T-helper 1 cell treated with Interleukin-12 subunit alpha and Interleukin-12 subunit beta and Interleukin-4 antibody, amounts not matched to agents 30 μg/mL and 1 μg/mL, for 36 hours (primary cell): ENCODE results near the gene NCOA7.
"Not testable (repeated sequence)": the region's sequence is repeated elsewhere in the genome, so short reads cannot be mapped to it uniquely, and the experiment has no call there.

Source experiments
- H3K27ac Mint-ChIP-seq: one replicate; pipeline ENCODE4 v1.8.0; 2021; ENCODE audit warnings: mild to moderate bottlenecking, mixed read lengths
- H3K27me3 Mint-ChIP-seq: one replicate; pipeline ENCODE4 v1.8.0; 2021; ENCODE audit warnings: low read depth, mixed read lengths
- H3K36me3 Mint-ChIP-seq: one replicate; pipeline ENCODE4 v1.8.0; 2021; ENCODE audit warnings: low read depth, mixed read lengths
- H3K4me1 Mint-ChIP-seq: one replicate; pipeline ENCODE4 v1.8.0; 2021; ENCODE audit warnings: low read depth, mixed read lengths
- H3K4me3 Mint-ChIP-seq: one replicate; pipeline ENCODE4 v1.8.0; 2021; ENCODE audit warnings: mild to moderate bottlenecking, moderate library complexity, mixed read lengths
- H3K9me3 Mint-ChIP-seq: one replicate; pipeline ENCODE4 v1.8.0; 2021; ENCODE audit warnings: mixed read lengths

Gene NCOA7

DNA sequence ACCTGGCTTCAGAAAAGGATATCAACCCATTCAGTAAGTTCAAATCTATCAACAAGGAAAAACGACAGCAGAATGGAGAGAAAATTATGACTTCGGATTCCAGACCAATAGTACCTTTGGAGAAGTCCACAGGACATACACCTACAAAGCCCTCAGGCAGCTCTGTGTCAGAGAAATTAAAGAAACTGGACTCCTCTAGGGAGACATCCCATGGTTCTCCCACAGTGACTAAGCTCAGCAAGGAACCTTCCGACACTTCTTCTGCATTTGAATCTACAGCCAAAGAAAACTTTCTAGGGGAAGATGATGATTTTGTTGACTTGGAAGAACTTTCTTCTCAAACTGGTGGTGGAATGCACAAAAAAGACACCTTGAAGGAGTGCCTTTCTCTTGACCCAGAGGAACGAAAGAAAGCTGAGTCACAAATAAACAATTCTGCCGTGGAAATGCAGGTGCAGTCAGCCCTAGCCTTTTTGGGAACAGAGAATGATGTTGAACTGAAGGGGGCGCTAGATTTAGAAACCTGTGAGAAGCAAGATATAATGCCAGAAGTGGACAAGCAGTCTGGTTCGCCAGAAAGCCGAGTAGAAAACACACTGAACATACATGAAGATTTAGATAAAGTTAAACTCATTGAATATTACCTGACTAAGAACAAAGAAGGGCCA lies 98.4 kb downstream of the NCOA7 start:
- no peak overlapping the region for H3K27ac Mint-ChIP-seq
- H3K9me3 Mint-ChIP-seq: no peaks in the 10 kb centered on the region
- H3K4me3 Mint-ChIP-seq: no peak overlapping the region
- H3K27me3 Mint-ChIP-seq: no peaks in the 10 kb centered on the region
- peaks cover 8% of the 10 kb centered on the region for H3K4me1 Mint-ChIP-seq
- H3K36me3 Mint-ChIP-seq: peaks cover 27% of the 10 kb centered on the region

DNA sequence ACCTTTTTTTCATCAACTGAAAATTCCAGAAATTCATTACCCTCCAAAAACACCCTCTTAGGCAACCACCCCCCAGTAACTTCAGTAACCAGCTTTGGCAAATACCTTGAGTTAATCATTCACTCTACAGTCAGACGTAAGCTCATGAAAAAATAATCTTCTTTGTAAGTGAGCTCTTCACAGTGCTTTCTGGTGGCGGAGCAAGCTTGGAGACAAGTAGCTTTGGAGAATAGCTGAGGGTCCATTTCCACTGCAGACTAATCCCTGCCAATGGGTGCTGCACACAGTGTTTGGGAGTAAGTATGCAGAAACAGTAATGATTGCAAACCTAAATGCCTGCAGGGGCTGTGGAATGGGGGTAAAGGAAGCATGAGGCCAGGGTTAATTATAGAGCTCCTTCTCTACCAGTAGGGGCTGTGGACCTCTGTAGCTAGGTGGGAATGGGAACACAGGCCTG lies 109.0 kb downstream of the NCOA7 start:
- no peak overlapping the region for H3K27ac Mint-ChIP-seq

GRCh38 chr6:125904871-125905270 lies 114.1 kb downstream of the NCOA7 start:
- peaks cover 21% of the 10 kb centered on the region for H3K36me3 Mint-ChIP-seq
- peak overlapping the region; percentile 62 for H3K4me3 Mint-ChIP-seq
- no peaks in the 10 kb centered on the region for H3K9me3 Mint-ChIP-seq
- H3K27me3 Mint-ChIP-seq: no peaks in the 10 kb centered on the region
- H3K27ac Mint-ChIP-seq: peak overlapping the region; percentile 85
- H3K4me1 Mint-ChIP-seq: peaks cover 37% of the 10 kb centered on the region

More for the DNA sequence above, 109.0 kb downstream of the NCOA7 start:
- no peaks in the 10 kb centered on the region for H3K27me3 Mint-ChIP-seq
- H3K36me3 Mint-ChIP-seq: peaks cover 13% of the 10 kb centered on the region
- H3K9me3 Mint-ChIP-seq: no peaks in the 10 kb centered on the region
- no peak overlapping the region for H3K4me3 Mint-ChIP-seq
- H3K4me1 Mint-ChIP-seq: peaks cover 23% of the 10 kb centered on the region

DNA sequence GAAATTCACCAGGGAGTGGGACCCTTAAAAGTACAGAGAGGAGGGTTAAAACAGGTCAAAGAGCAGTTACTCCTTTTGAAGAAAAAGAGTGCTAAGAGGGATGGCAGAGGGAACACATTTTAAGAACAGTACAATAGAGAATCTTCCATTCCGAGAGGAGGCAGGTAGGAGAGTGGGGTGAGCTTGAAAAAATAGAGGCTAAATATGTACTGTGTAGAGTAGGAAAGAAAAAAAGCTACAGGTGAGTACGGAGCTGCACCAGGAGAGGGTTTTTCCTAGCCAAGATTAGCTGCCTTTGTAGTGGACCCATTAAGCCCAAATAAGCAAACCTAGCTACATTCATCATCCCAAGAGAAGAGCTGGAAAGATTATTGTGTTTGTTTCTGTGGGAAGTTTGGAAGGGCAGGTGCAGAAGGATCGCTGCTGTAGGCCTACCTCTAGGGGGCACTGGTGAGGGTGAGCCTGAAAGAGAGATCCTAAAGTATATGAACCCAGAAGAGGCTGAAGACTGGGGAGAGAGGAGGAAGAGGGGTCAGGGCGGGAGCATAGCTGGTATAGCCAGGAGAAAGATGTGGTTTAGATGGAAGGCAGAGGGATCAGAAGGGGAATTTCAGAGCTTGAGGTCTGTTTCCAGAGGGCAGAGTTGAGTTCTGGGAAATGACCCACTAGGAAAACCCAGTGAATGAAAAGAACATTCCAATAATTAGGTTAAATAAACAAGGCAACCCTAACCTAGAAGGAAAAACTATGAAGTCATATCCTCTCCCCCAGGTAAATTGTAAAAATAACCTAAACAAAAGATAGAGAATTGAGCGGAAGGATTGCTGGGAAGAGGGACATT lies 115.6 kb downstream of the NCOA7 start:
- Mint-ChIP-seq H3K4me3 (no peak overlapping the region), H3K4me1 (peaks cover 43% of the 10 kb centered on the region), H3K36me3 (peaks cover 29% of the 10 kb centered on the region), H3K27me3 (no peaks in the 10 kb centered on the region), H3K9me3 (no peaks in the 10 kb centered on the region), H3K27ac (peak overlapping the region; percentile 34)

DNA sequence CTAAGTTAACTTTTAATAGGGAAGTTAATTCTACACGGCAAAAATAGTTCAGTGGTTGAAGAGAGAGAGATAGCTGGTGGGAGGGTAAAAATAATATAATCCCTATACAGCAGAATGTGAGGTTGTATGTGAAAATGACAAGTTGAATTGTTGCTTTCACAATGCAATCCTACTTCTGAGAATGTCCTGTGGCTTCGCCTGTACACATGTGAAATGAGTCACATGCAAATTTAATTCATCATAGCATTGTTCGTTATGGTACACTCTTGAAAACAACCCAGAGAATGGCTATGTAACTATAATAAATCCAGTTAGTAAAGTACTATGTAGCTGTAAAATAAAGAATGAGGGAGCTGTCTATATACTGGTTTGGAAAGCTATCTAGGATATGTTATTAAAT lies 119.8 kb downstream of the NCOA7 start:
- Mint-ChIP-seq H3K36me3 (peaks cover 28% of the 10 kb centered on the region), H3K27me3 (no peaks in the 10 kb centered on the region), H3K4me3 (no peak overlapping the region), H3K4me1 (peaks cover 19% of the 10 kb centered on the region), H3K9me3 (no peaks in the 10 kb centered on the region), H3K27ac (peak overlapping the region; percentile 50)

GRCh38 chr6:125911051-125911451 lies 120.3 kb downstream of the NCOA7 start:
- not testable (repeated sequence) for H3K4me3 Mint-ChIP-seq, H3K9me3 Mint-ChIP-seq
- peaks cover 18% of the 10 kb centered on the region for H3K4me1 Mint-ChIP-seq

GRCh38 chr6:125912430-125912829 lies 121.7 kb downstream of the NCOA7 start:
- not testable (repeated sequence) for H3K4me3 Mint-ChIP-seq, H3K27ac Mint-ChIP-seq, H3K27me3 Mint-ChIP-seq, H3K9me3 Mint-ChIP-seq
- peaks cover 40% of the 10 kb centered on the region for H3K36me3 Mint-ChIP-seq
- H3K4me1 Mint-ChIP-seq: peaks cover 14% of the 10 kb centered on the region

More at GRCh38 chr6:125911051-125911451, 120.3 kb downstream of the NCOA7 start:
- H3K27ac Mint-ChIP-seq, H3K27me3 Mint-ChIP-seq: not testable (repeated sequence)
- H3K36me3 Mint-ChIP-seq: peaks cover 31% of the 10 kb centered on the region

- Mint-ChIP-seq H3K27me3 (no peaks in the 10 kb centered on the region), H3K9me3 (no peaks in the 10 kb centered on the region), H3K36me3 (peaks cover 44% of the 10 kb centered on the region), H3K4me3 (no peak overlapping the region), H3K27ac (no peak overlapping the region), H3K4me1 (peaks cover 19% of the 10 kb centered on the region)
These were observed 122.4 kb downstream of the NCOA7 start for GRCh38 chr6:125913145-125913544.

DNA sequence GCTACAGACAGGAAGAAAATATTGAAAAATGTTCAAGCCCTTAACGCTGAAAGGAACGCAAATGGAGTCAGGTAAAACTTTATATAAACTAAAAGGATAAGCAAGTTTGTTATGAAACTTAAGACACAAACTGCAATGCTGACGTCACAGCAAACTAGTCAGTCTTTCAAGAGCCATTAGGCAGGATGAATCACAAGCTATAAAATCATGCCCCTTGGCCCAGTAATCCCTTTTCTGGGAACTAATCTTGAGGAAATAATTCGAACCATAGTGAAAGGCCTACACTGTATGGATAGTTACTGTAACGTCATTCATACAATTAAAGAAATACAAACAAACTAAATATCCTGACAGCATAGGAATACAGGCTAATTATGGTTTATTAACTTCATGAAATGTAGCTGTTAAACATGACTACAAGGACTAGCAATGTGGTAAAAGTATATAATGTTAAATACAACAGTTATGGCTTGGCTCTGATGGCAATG lies 123.1 kb downstream of the NCOA7 start:
- peaks cover 23% of the 10 kb centered on the region for H3K4me1 Mint-ChIP-seq
- H3K27ac Mint-ChIP-seq: no peak overlapping the region
- H3K36me3 Mint-ChIP-seq: peaks cover 44% of the 10 kb centered on the region
- H3K4me3 Mint-ChIP-seq: no peak overlapping the region
- no peaks in the 10 kb centered on the region for H3K9me3 Mint-ChIP-seq
- no peaks in the 10 kb centered on the region for H3K27me3 Mint-ChIP-seq

GRCh38 chr6:125918230-125918629 lies 127.5 kb downstream of the NCOA7 start:
- Mint-ChIP-seq H3K4me3 (no peak overlapping the region), H3K36me3 (peaks cover 52% of the 10 kb centered on the region), H3K4me1 (peaks cover 38% of the 10 kb centered on the region), H3K27ac (no peak overlapping the region), H3K27me3 (no peaks in the 10 kb centered on the region), H3K9me3 (no peaks in the 10 kb centered on the region)

- H3K4me3 Mint-ChIP-seq: peak overlapping the region; percentile 84
- no peaks in the 10 kb centered on the region for H3K27me3 Mint-ChIP-seq
- H3K27ac Mint-ChIP-seq: peak overlapping the region; percentile 88
- peaks cover 44% of the 10 kb centered on the region for H3K4me1 Mint-ChIP-seq
- H3K9me3 Mint-ChIP-seq: no peaks in the 10 kb centered on the region
- peaks cover 56% of the 10 kb centered on the region for H3K36me3 Mint-ChIP-seq
These were observed 128.2 kb downstream of the NCOA7 start for GRCh38 chr6:125918681-125919566.

- Mint-ChIP-seq H3K27ac (peak overlapping the region; percentile 88), H3K4me1 (peaks cover 49% of the 10 kb centered on the region), H3K4me3 (peak overlapping the region; percentile 84), H3K27me3 (no peaks in the 10 kb centered on the region), H3K9me3 (no peaks in the 10 kb centered on the region), H3K36me3 (peaks cover 53% of the 10 kb centered on the region)
These were observed 128.9 kb downstream of the NCOA7 start for GRCh38 chr6:125919618-125920017.

DNA sequence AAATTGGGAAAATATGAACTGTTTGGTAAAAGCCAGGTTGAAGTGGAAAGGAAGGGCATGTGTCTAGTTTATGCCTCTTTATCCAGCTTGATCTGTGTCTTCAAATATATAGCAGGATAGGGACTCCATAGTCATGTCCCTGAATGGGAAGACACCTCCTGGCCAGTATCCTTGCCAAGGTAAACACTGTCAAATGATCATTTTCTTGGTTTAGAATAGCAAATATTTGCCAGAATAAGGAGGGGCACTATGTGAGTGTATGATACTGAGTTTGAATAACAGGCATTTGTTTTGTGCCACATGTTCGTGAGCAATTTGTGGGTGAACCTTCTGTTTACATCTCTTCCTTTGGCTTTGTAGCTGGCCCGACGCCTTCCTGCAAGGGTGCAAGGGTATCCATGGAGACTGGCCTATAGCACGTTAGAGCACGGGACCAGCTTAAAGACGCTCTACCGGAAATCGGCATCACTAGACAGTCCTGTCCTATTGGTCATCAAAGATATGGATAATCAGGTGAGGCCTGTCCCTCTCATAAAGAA lies 131.6 kb downstream of the NCOA7 start:
- peaks cover 43% of the 10 kb centered on the region for H3K36me3 Mint-ChIP-seq
- no peaks in the 10 kb centered on the region for H3K27me3 Mint-ChIP-seq
- H3K27ac Mint-ChIP-seq: no peak overlapping the region
- peaks cover 56% of the 10 kb centered on the region for H3K4me1 Mint-ChIP-seq
- H3K9me3 Mint-ChIP-seq: no peaks in the 10 kb centered on the region
- no peak overlapping the region for H3K4me3 Mint-ChIP-seq

DNA sequence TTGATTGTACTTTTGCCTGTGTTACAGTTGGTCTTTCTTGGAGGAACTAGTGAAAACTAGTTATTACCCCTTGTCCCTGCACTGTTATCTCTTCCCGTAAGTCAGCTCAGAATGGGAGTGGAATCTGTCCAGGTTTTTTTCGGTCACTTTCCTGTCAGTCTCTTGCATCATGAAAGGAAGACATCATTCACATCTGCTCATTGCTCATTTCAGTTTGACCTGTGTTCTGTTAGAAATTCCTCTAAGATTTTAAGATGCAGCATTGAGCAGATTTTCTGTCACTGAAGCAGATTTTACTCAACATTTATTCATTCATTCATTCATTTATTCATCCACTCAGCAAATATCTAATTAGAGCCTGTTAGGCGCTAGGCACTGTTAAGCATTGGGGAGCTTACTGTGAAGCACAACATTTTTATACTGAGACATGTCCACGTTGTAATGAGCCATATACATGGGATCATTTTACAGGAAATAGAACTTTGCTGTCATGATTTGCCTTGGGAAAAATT lies 132.7 kb downstream of the NCOA7 start:
- H3K4me1 Mint-ChIP-seq: peaks cover 51% of the 10 kb centered on the region
- H3K36me3 Mint-ChIP-seq: peaks cover 49% of the 10 kb centered on the region
- no peaks in the 10 kb centered on the region for H3K9me3 Mint-ChIP-seq
- peak overlapping the region; percentile 62 for H3K27ac Mint-ChIP-seq
- H3K27me3 Mint-ChIP-seq: no peaks in the 10 kb centered on the region
- no peak overlapping the region for H3K4me3 Mint-ChIP-seq
